Naive thymus-derived CD4-positive, alpha-beta T cell (primary cell): Measurements from ENCODE around the gene EPS8. TPM values are rescaled to one million over a fixed set of nuclear protein-coding genes. Genes with fewer than 3 reads are reported as not detected.
A peak's percentile ranks its signal among the peaks of the same experiment; 100 is the strongest.

Source experiments
- ATAC-seq: fragments of 150-1000 bp; cut with Tn5 transposase; 2 replicates; pipeline ENCODE4 v1.10.0; 2021; ENCODE audit warnings: mild to moderate bottlenecking, moderate library complexity
- CTCF ChIA-PET: fragments of 350-600 bp; sonication (Branson Sonifier 250); formaldehyde crosslinking; loops from one replicate; lab custom pipeline; 2021; ENCODE audit warnings: antibody characterized with exemption; lab: Charles Lee
- POLR2A ChIA-PET: fragments of 350-600 bp; sonication (Branson Sonifier 250); formaldehyde crosslinking; loops from one replicate; lab custom pipeline; 2021; ENCODE audit warnings: antibody characterized with exemption, inconsistent platforms; lab: Charles Lee
- DNase-seq, 9 donors: peaks; one replicate each; pipeline versions ENCODE4 v3.0.0 to v3.0.0-alpha.2; 2020 to 2022; ENCODE audit warnings: mixed read lengths in 1 of 9
- H3K27ac ChIP-seq: one replicate; pipeline ENCODE4 v1.7.0; 2013; ENCODE audit warnings: mild to moderate bottlenecking, low read depth, low read length, moderate library complexity
- H3K27me3 ChIP-seq, 2 donors: one replicate each; pipeline ENCODE4 v1.7.0; 2013; ENCODE audit warnings: low read length in 2 of 2, mild to moderate bottlenecking in 2 of 2, moderate library complexity in 2 of 2; ENCODE audit not compliant: control insufficient read depth in 2 of 2, insufficient read depth in 2 of 2
- H3K36me3 ChIP-seq, 3 experiments: 1 replicate in 2 of 3; 2 replicates in 1 of 3; pipeline ENCODE4 v1.7.0; 2013; ENCODE audit warnings: low read length in 3 of 3, mild to moderate bottlenecking in 3 of 3, moderate library complexity in 1 of 3; ENCODE audit not compliant: insufficient read depth in 3 of 3, control insufficient read depth in 2 of 3
- H3K4me1 ChIP-seq, 2 donors: one replicate each; pipeline ENCODE4 v1.7.0; 2013; ENCODE audit warnings: low read length in 2 of 2, mild to moderate bottlenecking in 2 of 2, moderate library complexity in 1 of 2; ENCODE audit not compliant: control insufficient read depth in 2 of 2, insufficient read depth in 2 of 2
- H3K4me3 ChIP-seq: 2 replicates; pipeline ENCODE4 v1.7.0; 2013; ENCODE audit warnings: mild to moderate bottlenecking, low read length
- H3K9me3 ChIP-seq, 3 experiments: 1 replicate in 2 of 3; 2 replicates in 1 of 3; pipeline ENCODE4 v1.7.0; 2013; ENCODE audit warnings: low read length in 3 of 3; ENCODE audit not compliant: control insufficient read depth in 2 of 3
- H3K27ac Mint-ChIP-seq, 9 donors: one replicate each; pipeline ENCODE4 v1.8.0; 2020 to 2022; ENCODE audit warnings: mixed read lengths in 9 of 9, mild to moderate bottlenecking in 8 of 9, moderate library complexity in 5 of 9, inconsistent platforms in 2 of 9
- H3K27me3 Mint-ChIP-seq, 5 donors: one replicate each; pipeline ENCODE4 v1.8.0; 2021 to 2022; ENCODE audit warnings: mixed read lengths in 5 of 5, mild to moderate bottlenecking in 1 of 5
- H3K36me3 Mint-ChIP-seq, 5 donors: one replicate each; pipeline ENCODE4 v1.8.0; 2020 to 2022; ENCODE audit warnings: mixed read lengths in 5 of 5, mild to moderate bottlenecking in 3 of 5, inconsistent platforms in 1 of 5
- H3K4me1 Mint-ChIP-seq, 7 donors: one replicate each; pipeline ENCODE4 v1.8.0; 2020 to 2022; ENCODE audit warnings: mixed read lengths in 7 of 7, mild to moderate bottlenecking in 3 of 7, inconsistent platforms in 1 of 7
- H3K4me3 Mint-ChIP-seq, 10 donors: one replicate each; pipeline ENCODE4 v1.8.0; 2020 to 2022; ENCODE audit warnings: mild to moderate bottlenecking in 10 of 10, mixed read lengths in 10 of 10, moderate library complexity in 6 of 10, inconsistent platforms in 2 of 10
- H3K9me3 Mint-ChIP-seq, 11 donors: one replicate each; pipeline ENCODE4 v1.8.0; 2020 to 2022; ENCODE audit warnings: mixed read lengths in 11 of 11, mild to moderate bottlenecking in 4 of 11, inconsistent platforms in 1 of 11, moderate library complexity in 1 of 11
- intact Hi-C, 2 donors: fragments of 100-400 bp; cut with micrococcal nuclease; formaldehyde crosslinking; loops; one replicate each; pipeline ENCODE4 v1.15.1; 2023
- polyA plus RNA-seq, 2 donors: library from polyadenylated mRNA; unstranded; fragments of 300-500 nt; fragmentation: Illumina TruSeq; gene quantifications; one replicate each; pipeline ENCODE4 v1.2.3, GENCODE V29; 2021
- total RNA-seq, 6 experiments: library from RNA in 5 of 6; stranded (reverse) in 5 of 6; gene quantifications; 1 replicate in 5 of 6; 2 replicates in 1 of 6; pipeline ENCODE4 v1.2.3 and lab custom pipeline; 2021 to 2026

The EPS8 gene
- total and polyA plus RNA-seq, 7 experiments from 2014 or later = 1.9 to 3.1 (median 2.5) TPM

DNA sequence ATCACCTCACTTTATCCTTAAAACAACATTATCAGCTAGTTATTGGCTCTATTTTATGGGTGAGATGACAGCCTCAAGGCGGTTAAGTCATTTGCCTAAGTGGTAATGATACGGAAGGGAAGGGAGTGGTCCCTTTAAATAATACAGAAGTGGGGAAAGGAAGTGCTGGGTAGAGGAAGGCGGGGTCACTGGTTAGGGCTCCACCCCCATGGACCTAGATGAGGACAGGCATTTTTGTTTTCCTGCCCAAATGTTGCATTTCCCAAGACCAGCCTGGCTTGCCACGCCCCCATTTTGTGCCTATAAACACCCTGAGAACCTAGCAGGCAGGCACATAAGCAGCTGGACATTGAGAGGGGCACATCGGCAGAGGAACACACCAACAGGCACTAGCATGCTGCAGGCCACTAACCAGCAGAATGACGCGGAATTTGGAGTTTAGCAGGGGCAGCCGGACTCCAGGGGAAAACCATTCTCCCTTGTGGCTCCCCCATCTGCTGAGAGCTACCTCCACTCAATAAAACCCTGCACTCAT, 100.9 kb downstream of the EPS8 start:
- POLR2A ChIA-PET = no interaction called here
- no peaks in the 10 kb centered on the region for H3K36me3 Mint-ChIP-seq
- no peak overlapping the region for H3K4me3 ChIP-seq
- H3K36me3 ChIP-seq = no peaks in the 10 kb centered on the region
- H3K4me1 ChIP-seq = no peaks in the 10 kb centered on the region
- H3K9me3 ChIP-seq = no peaks in the 10 kb centered on the region
- peaks cover 3 to 35% (median 14%) of the 10 kb centered on the region in 5 donors for H3K27me3 Mint-ChIP-seq
- no peak for DNase-seq
- intact Hi-C loops = no loop called here
- H3K4me3 Mint-ChIP-seq = no peak overlapping the region
- H3K27ac ChIP-seq = no peak overlapping the region
- CTCF ChIA-PET = no interaction called here
- no peaks in the 10 kb centered on the region for H3K27me3 ChIP-seq
- no peak overlapping the region for H3K27ac Mint-ChIP-seq
- peak; percentile 75 for ATAC-seq
- H3K9me3 Mint-ChIP-seq = no peaks in the 10 kb centered on the region
- peaks cover 0 to 3% (median 0%) of the 10 kb centered on the region in 7 donors for H3K4me1 Mint-ChIP-seq

DNA sequence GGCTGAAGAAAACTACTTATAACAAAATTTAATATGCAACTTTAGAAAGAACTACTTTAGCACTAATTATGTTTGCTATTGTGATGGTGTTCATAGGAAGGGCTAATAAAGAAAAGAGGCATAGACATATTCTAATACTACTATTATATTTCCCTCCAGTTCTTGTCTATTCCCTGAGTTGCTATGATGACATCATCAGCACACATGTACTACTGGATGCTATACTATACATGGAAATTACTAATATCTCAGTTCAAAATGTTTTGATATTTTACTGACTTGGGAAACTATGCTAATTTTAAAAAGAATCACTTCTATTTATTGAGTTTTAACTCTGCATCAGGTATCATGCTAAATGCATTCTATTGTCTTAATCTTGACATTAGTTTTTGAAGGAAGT, 101.6 kb downstream of the EPS8 start:
- Mint-ChIP-seq H3K4me1 (peaks cover 0 to 3% (median 0%) of the 10 kb centered on the region in 7 donors), H3K27ac (no peak overlapping the region), H3K36me3 (no peaks in the 10 kb centered on the region), H3K9me3 (no peaks in the 10 kb centered on the region), H3K4me3 (no peak overlapping the region), H3K27me3 (peaks cover 1 to 39% (median 14%) of the 10 kb centered on the region in 5 donors)
- ATAC-seq = no peak
- DNase-seq = no peak
- intact Hi-C loops = no loop called here
- peaks cover 0 to 2% of the 10 kb centered on the region in 2 donors for H3K27me3 ChIP-seq
- ChIA-PET CTCF (no interaction called here), POLR2A (no interaction called here)
- no peaks in the 10 kb centered on the region for H3K4me1 ChIP-seq
- no peak overlapping the region for H3K27ac ChIP-seq
- H3K36me3 ChIP-seq = no peaks in the 10 kb centered on the region
- no peaks in the 10 kb centered on the region for H3K9me3 ChIP-seq
- no peak overlapping the region for H3K4me3 ChIP-seq

DNA sequence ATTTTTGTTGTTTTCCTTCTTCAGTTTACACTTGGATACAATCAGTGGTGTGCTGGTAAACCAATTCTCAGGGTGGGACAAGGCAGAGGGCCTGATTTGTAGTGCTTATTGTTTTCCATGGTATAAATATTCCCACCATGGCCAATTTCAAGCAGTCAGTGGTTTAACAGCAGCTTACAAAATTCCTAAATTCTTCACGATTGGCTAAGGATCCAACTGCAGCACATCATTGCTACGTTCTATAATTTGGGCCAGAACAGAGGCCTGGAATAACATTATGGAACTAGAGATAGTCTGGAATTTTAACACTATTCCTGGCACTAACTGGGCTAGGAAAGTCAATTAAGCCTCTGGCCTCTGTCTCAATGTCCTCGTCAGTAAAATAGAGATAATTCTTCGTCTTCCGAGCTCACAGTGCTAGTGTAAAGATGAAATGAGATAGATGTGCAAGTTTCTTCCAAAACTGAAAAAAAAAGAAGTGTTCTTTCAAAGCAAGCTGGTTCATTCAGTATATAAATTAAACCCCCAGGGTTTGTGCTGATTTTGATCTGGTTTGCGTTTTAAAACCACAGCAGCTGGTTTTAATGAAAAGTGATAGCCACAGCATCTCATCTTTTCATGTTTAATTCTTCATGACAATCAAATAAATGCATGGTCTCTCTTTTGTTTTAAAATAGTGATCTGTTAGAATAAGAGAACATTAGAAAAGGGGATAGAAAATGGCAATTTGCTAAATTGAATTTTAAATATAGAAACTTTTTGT, 104.1 kb downstream of the EPS8 start:
- H3K4me3 Mint-ChIP-seq = no peak overlapping the region
- ATAC-seq (no peak), DNase-seq (no peak)
- CTCF ChIA-PET = no interaction called here
- H3K27me3 ChIP-seq = peaks cover 0 to 3% of the 10 kb centered on the region in 2 donors
- H3K27ac Mint-ChIP-seq = no peak overlapping the region
- H3K4me1 ChIP-seq = no peaks in the 10 kb centered on the region
- intact Hi-C loops = no loop called here
- no peaks in the 10 kb centered on the region for H3K9me3 ChIP-seq
- H3K27ac ChIP-seq = no peak overlapping the region
- peaks cover 3 to 37% (median 10%) of the 10 kb centered on the region in 5 donors for H3K27me3 Mint-ChIP-seq
- POLR2A ChIA-PET = no interaction called here
- no peak overlapping the region for H3K4me3 ChIP-seq
- no peaks in the 10 kb centered on the region for H3K36me3 Mint-ChIP-seq
- H3K36me3 ChIP-seq = no peaks in the 10 kb centered on the region
- H3K4me1 Mint-ChIP-seq = peaks cover 0 to 3% (median 0%) of the 10 kb centered on the region in 7 donors
- no peaks in the 10 kb centered on the region for H3K9me3 Mint-ChIP-seq

DNA sequence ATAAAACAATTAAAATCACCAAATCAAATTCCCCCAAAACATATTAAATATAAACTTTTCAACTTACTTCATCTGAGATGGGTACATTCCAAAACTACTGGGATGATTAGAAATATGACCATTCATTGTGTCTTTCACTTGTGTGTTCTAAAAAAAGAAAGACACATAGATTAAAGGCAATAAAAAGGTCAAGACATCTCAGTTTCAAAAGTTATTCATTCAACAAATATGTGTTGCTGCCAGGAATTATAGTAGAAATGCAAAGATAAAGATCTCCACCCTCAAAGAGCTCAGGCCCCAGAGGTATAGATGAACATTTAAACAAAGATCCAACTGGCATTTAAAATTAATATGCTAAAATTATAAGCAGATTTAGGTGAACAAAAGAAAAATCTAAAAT, 106.4 kb downstream of the EPS8 start:
- intact Hi-C loops = no loop called here
- no peak for ATAC-seq
- no peak overlapping the region for H3K4me3 ChIP-seq
- H3K27ac ChIP-seq = no peak overlapping the region
- no peaks in the 10 kb centered on the region for H3K36me3 ChIP-seq
- Mint-ChIP-seq H3K27ac (no peak overlapping the region), H3K4me3 (no peak overlapping the region), H3K4me1 (no peaks in the 10 kb centered on the region), H3K27me3 (peaks cover 3 to 26% (median 9%) of the 10 kb centered on the region in 5 donors), H3K36me3 (no peaks in the 10 kb centered on the region), H3K9me3 (no peaks in the 10 kb centered on the region)
- POLR2A ChIA-PET = no interaction called here
- no peak for DNase-seq
- H3K9me3 ChIP-seq = no peaks in the 10 kb centered on the region
- peaks cover 0 to 3% of the 10 kb centered on the region in 2 donors for H3K27me3 ChIP-seq
- no peaks in the 10 kb centered on the region for H3K4me1 ChIP-seq
- CTCF ChIA-PET = no interaction called here

DNA sequence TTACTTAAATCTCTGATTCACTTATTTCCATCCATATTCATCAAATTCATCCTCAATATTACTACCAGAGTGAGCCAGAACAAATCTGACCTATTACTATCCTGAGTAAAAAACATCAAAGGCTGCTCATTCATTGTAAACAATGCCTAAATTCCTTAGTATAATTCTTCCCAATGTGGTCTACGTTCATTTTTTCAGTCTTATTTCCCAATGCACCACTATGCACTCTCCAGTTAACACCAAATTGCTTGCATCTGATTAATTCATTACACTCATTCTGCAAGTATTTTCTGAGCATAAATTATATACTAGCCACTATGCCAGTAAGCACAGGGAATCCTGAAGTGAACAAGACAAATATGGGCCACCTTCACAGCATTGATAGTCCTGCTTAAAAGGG, 110.0 kb downstream of the EPS8 start:
- peaks cover 0 to 19% (median 6%) of the 10 kb centered on the region in 5 donors for H3K27me3 Mint-ChIP-seq
- H3K9me3 Mint-ChIP-seq = no peaks in the 10 kb centered on the region
- no peaks in the 10 kb centered on the region for H3K36me3 Mint-ChIP-seq
- no peak overlapping the region for H3K27ac Mint-ChIP-seq
- Histone ChIP-seq H3K36me3 (no peaks in the 10 kb centered on the region), H3K27me3 (peaks cover 0 to 3% of the 10 kb centered on the region in 2 donors), H3K9me3 (no peaks in the 10 kb centered on the region), H3K4me1 (no peaks in the 10 kb centered on the region), H3K4me3 (no peak overlapping the region), H3K27ac (no peak overlapping the region)
- POLR2A ChIA-PET = no interaction called here
- intact Hi-C loops = no loop called here
- no peaks in the 10 kb centered on the region for H3K4me1 Mint-ChIP-seq
- H3K4me3 Mint-ChIP-seq = no peak overlapping the region
- CTCF ChIA-PET = no interaction called here
- DNase-seq = no peak
- ATAC-seq = no peak

DNA sequence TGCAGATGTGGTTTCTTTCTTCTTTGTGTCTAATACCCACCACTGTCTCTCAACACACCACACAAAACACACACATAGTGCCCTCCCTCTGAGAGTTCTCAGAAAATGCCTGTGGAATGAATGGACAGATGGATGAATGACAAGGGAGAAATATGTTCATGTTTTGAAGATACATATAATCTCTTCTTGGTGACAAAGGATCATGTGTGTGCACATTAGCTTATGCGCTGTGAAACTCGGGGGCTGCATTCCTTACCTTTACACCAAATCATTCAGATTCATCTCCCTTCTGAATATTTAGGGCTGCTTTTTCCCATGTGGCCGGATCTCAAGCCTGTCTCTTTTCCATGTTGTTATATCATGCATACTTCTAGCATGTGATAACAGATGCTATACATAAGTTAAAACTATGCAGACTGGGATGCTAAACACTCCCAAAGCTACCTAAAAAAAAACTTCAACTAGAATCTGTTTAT, 111.4 kb downstream of the EPS8 start:
- Mint-ChIP-seq H3K4me3 (no peak overlapping the region), H3K27ac (no peak overlapping the region), H3K36me3 (no peaks in the 10 kb centered on the region), H3K9me3 (no peaks in the 10 kb centered on the region), H3K4me1 (no peaks in the 10 kb centered on the region), H3K27me3 (peaks cover 0 to 14% (median 5%) of the 10 kb centered on the region in 5 donors)
- intact Hi-C loops = no loop called here
- DNase-seq (no peak), ATAC-seq (no peak)
- POLR2A ChIA-PET = no interaction called here
- Histone ChIP-seq H3K9me3 (no peaks in the 10 kb centered on the region), H3K4me1 (no peaks in the 10 kb centered on the region), H3K36me3 (no peaks in the 10 kb centered on the region), H3K4me3 (no peak overlapping the region), H3K27me3 (peaks cover 0 to 3% of the 10 kb centered on the region in 2 donors), H3K27ac (no peak overlapping the region)
- CTCF ChIA-PET = no interaction called here

DNA sequence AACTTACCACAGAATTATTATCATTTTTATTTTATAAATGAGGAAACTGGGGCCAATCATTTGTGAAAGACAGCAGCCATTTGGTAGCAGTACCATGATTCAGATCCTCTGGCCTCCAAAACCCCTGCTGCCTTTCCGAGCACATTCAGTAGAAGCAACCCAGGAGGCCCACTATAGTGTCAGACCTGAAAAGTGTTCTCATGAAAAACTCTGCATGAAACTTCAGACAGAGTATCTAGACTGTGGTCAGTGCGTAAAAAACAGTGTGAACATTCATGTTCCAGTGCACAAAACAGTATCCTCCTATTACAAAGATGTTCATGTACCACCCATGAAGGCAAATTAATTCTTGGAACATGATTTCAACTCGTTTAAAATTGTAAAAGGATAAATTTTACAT, 112.0 kb downstream of the EPS8 start:
- no peak overlapping the region for H3K27ac Mint-ChIP-seq
- ATAC-seq (no peak), DNase-seq (no peak)
- no peak overlapping the region for H3K4me3 Mint-ChIP-seq
- H3K36me3 Mint-ChIP-seq = no peaks in the 10 kb centered on the region
- no peaks in the 10 kb centered on the region for H3K9me3 Mint-ChIP-seq
- H3K27me3 Mint-ChIP-seq = peaks cover 0 to 16% (median 5%) of the 10 kb centered on the region in 5 donors
- intact Hi-C loops = no loop called here
- H3K4me1 ChIP-seq = no peaks in the 10 kb centered on the region
- H3K27ac ChIP-seq = no peak overlapping the region
- H3K4me3 ChIP-seq = no peak overlapping the region
- POLR2A ChIA-PET = no interaction called here
- no peaks in the 10 kb centered on the region for H3K4me1 Mint-ChIP-seq
- no peaks in the 10 kb centered on the region for H3K27me3 ChIP-seq
- H3K9me3 ChIP-seq = no peaks in the 10 kb centered on the region
- CTCF ChIA-PET = no interaction called here
- H3K36me3 ChIP-seq = no peaks in the 10 kb centered on the region
